Measurements from ENCODE around the gene POP7. TPM values are rescaled to one million over a fixed set of nuclear protein-coding genes. Genes with fewer than 3 reads are reported as not detected.
"Not testable (repeated sequence)": the region's sequence is repeated elsewhere in the genome, so short reads cannot be mapped to it uniquely, and the experiment has no call there.

Gene POP7
- total RNA-seq = 10 to 100 TPM; 43.6 to 53.4 TPM

DNA sequence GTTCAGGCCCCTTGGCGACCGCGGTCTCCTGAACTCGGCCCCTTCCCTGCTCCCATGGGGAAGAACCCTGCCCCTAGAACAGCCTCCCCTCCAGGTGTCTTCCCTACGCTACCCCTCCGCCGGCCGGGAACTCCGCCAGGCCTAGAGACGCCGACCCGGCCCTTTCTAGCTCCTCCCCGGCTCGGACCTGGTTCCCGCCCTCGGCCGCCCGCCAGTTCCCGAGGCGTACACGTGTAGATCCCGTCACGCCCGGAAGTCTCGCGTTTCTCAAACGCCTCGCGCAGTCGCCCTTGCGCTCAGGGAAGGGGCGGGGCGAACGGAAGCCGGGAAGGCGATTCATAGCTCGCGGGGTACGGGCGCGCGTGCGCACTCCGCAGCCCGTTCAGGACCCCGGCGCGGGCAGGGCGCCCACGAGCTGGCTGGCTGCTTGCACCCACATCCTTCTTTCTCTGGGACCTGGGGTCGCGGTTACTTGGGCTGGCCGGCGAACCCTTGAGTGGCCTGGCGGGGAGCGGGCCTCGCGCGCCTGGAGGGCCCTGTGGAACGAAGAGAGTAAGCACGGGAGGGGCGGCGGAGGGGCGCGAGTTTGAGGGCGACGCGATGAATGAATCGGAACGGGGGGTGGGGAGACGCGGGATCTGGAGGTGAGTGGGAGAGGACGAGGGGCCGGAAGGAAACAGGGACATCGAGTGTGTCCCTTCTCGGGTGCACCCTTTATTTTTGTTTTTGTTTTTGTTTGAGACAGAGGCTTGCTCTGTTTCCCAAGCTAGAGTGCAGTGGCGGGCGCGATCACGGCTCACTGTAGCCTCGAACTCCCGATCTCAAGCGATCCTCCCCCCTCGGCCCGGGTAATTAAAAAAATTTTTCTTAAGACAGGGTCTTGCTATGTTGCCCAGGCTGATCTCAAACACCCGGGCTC is at the start of gene POP7:
POP7 (plus strand) TSS at position 369 of the 919 bp plus-strand sequence. CDS start 710 bp downstream, outside the sequence.
- H3K4me1 Mint-ChIP-seq = peaks cover 24% of the 10 kb centered on the region
- H3K27me3 Mint-ChIP-seq = peaks cover 5% of the 10 kb centered on the region
- peak; percentile 95 for ATAC-seq
- peak within 1 kb of the TSS; percentile 94 for H3K4me3 Mint-ChIP-seq
- CTCF ChIA-PET = interaction anchor here (0.6 to 6.5 kb wide), 57 partner anchors 9 to 379 kb away, joined by 3 to 137 read pairs (median 5); partner anchors contain the start of genes AGFG2, FBXO24, GIGYF1 and MOSPD3
- peak within 1 kb of the TSS; percentile 92 for H3K27ac Mint-ChIP-seq
- peak; percentile 99 for DNase-seq
- no peaks in the 10 kb centered on the region for H3K9me3 Mint-ChIP-seq (ENCODE audit: low read depth)
- H3K36me3 Mint-ChIP-seq = peaks cover 4% of the 10 kb centered on the region

DNA sequence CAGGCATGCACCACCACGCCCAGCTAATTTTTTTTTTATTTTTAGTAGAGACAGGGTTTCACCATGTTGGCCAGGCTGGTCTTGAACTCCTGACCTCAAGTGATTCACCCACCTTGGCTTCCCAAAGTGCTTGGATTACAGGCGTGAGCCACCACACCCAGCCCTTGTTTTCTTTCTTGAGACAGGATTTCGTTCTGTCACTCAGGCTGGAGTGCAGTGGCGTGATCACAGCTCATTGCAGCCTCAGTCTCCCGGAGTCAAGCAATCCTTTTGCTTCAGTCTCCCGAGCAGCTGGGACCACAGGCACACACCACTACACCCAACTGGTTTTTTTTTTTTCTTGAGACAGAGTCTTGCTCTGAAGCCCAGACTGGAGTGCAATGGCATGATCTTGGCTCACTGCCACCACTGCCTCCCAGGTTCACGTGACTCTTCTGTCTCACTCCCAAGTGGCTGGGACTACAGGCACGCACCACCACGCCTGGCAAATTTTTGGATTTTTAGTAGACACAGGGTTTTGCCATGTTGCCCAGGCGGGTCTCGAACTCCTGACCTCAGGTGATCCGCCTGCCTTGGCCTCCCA is 43.6 kb upstream of the POP7 start:
- CTCF ChIA-PET = interaction anchor here (3.8 kb wide), 1 partner anchor 29 kb away, joined by 16 read pairs; no protein-coding TSS in a partner anchor
- H3K27me3 Mint-ChIP-seq = peaks cover 20% of the 10 kb centered on the region
- H3K36me3 Mint-ChIP-seq; H3K27ac Mint-ChIP-seq; H3K4me3 Mint-ChIP-seq; DNase-seq; H3K9me3 Mint-ChIP-seq (ENCODE audit: low read depth); ATAC-seq; H3K4me1 Mint-ChIP-seq: not testable (repeated sequence)

DNA sequence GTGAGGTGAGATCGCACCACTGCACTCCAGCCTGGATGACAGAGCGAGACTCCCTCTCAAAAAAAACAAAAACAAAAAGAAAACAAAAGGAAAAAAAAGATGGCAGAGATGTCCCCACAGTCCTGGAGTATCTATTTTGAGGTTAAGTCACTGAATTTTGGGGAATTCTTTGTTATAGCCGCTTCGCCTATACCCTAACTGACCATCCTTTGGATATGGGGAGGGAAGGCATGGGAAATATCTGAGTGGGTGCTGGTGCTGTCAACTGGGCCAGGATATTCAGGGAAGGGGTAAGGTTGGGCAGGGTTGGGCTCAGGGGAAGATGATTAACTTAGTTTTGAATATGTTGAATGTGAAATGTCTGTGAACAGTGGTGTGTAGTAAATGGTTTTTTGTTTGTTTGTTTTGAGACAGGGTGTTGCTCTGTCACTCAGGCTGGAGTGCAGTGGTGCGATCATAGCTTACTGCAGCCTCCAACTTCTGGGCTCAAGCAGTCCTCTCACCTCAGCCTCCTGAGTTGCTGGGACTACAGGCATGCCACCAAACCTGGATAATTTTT is 40.7 kb upstream of the POP7 start:
- H3K36me3 Mint-ChIP-seq = no peaks in the 10 kb centered on the region
- H3K4me1 Mint-ChIP-seq = peaks cover 2% of the 10 kb centered on the region
- no peak for ATAC-seq
- no peak for DNase-seq
- peaks cover 9% of the 10 kb centered on the region for H3K27me3 Mint-ChIP-seq
- no peak overlapping the region for H3K4me3 Mint-ChIP-seq
- H3K27ac Mint-ChIP-seq = no peak overlapping the region
- H3K9me3 Mint-ChIP-seq (ENCODE audit: low read depth) = no peaks in the 10 kb centered on the region
- CTCF ChIA-PET = no interaction called here

DNA sequence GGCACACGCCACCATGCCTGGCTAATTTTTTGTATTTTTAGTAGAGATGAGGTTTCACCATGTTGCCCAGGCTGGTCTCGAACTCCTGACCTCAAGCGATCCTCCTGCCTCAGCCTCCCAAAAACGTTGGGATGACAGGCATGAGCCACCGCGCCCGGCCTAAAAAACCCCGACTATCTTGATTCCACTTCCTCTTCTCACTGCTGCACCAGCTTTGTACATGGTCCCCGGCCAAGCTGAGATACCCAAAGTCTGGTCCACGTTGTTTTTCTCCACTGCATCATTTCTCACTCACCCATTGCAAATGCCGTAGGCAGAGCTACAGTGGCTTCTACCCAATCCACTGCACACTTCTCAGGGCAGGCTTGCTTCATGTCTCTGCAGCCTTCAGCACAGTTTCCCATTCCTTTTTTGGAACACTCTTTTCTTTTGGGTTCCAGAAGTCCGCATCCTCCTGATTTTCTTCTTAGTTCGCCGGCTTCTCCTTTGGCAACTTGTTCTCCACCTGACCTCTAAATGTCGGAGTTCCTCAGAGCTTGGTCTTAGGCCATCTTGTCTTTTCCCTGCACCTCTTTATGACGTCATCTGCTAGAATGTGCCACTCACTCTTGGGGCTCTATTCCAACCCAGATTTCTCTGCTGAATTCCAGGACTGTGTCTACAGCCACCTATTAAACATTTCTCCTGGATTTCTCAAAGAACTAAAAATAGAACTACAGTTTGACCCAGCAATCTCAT is 38.4 kb upstream of the POP7 start:
- ATAC-seq (no peak), DNase-seq (no peak)
- H3K9me3 Mint-ChIP-seq (ENCODE audit: low read depth) = no peaks in the 10 kb centered on the region
- H3K27me3 Mint-ChIP-seq = peaks cover 9% of the 10 kb centered on the region
- H3K4me3 Mint-ChIP-seq = no peak overlapping the region
- CTCF ChIA-PET = interaction anchor here (1.0 to 1.6 kb wide), 3 partner anchors 33 to 192 kb away, joined by 3 to 5 read pairs (median 4); no protein-coding TSS in a partner anchor
- H3K36me3 Mint-ChIP-seq = no peaks in the 10 kb centered on the region
- peaks cover 4% of the 10 kb centered on the region for H3K4me1 Mint-ChIP-seq
- no peak overlapping the region for H3K27ac Mint-ChIP-seq

DNA sequence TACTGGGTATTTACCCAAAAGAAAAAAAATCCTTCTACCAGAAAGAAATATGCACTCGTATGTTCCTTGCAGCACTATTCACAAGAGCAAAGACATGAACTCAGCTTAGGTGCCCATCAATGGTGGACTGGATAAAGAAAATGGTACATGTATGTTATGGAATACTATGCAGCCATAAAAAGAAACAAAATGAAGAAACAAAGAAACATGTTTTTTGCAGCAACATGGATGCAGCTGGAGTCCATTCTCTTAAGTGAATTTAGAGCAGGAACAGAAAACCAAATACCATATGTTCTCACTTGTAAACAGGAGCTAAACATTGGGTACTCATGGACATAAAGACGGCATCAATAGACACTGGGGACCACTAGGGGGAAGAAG is 37.9 kb upstream of the POP7 start:
- ATAC-seq (no peak), DNase-seq (no peak)
- H3K36me3 Mint-ChIP-seq = no peaks in the 10 kb centered on the region
- no peaks in the 10 kb centered on the region for H3K9me3 Mint-ChIP-seq (ENCODE audit: low read depth)
- CTCF ChIA-PET = interaction anchor here (1.0 to 1.6 kb wide), 3 partner anchors 34 to 193 kb away, joined by 3 to 5 read pairs (median 4); no protein-coding TSS in a partner anchor
- no peak overlapping the region for H3K4me3 Mint-ChIP-seq
- H3K27ac Mint-ChIP-seq = no peak overlapping the region
- peaks cover 7% of the 10 kb centered on the region for H3K4me1 Mint-ChIP-seq
- peaks cover 9% of the 10 kb centered on the region for H3K27me3 Mint-ChIP-seq

DNA sequence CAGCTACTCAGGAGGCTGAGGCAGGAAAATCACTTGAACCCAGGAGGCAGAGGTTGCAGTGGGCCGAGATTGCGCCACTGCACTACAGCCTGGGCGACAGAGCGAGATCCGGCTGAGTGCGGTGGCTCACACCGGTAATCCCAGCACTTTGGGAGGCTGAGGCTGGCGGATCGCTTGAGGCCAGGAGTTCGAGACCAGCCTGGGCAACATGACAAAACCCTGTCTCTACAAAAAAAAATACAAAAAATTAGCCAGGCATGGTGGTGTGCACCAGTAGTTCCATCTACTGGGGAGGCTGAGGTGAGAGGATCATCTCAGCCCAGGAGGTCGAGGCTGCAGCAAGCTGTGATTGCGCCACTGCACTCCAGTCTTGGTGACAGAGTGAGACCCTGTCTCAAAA is 36.8 kb upstream of the POP7 start:
- H3K4me1 Mint-ChIP-seq = not testable (repeated sequence)

DNA sequence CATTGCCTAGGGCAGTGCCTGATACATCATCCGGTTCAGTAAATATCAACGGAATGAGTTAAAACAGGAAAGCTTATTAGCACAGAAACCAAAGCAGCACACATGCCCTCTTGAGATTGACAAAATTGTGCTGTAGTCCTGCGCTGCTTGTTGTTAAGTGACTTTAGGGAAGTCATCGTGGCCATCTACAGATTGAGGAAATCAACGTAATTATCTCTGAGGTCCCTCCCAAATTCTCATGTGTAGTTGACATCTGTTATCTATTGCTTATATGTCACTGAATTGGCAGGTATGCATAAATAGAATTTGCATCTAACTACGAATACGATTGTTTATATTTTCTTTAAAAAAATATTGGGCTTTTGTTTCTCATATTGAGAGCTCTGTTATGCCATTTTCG is 35.8 kb upstream of the POP7 start:
- peaks cover 9% of the 10 kb centered on the region for H3K27me3 Mint-ChIP-seq
- no peak for DNase-seq
- H3K4me3 Mint-ChIP-seq = no peak overlapping the region
- ATAC-seq = no peak
- peaks cover 1% of the 10 kb centered on the region for H3K36me3 Mint-ChIP-seq
- H3K4me1 Mint-ChIP-seq = peaks cover 8% of the 10 kb centered on the region
- CTCF ChIA-PET = interaction anchor here (0.5 to 1.9 kb wide), 4 partner anchors 35 to 637 kb away, joined by 3 to 5 read pairs (median 4); no protein-coding TSS in a partner anchor
- H3K27ac Mint-ChIP-seq = no peak overlapping the region
- no peaks in the 10 kb centered on the region for H3K9me3 Mint-ChIP-seq (ENCODE audit: low read depth)

More for the DNA sequence above, 36.8 kb upstream of the POP7 start:
- H3K27me3 Mint-ChIP-seq; H3K4me3 Mint-ChIP-seq; ATAC-seq; H3K27ac Mint-ChIP-seq; H3K36me3 Mint-ChIP-seq; DNase-seq; H3K9me3 Mint-ChIP-seq (ENCODE audit: low read depth): not testable (repeated sequence)
- CTCF ChIA-PET = interaction anchor here (1.7 kb wide), 1 partner anchor 35 kb away, joined by 5 read pairs; no protein-coding TSS in a partner anchor

DNA sequence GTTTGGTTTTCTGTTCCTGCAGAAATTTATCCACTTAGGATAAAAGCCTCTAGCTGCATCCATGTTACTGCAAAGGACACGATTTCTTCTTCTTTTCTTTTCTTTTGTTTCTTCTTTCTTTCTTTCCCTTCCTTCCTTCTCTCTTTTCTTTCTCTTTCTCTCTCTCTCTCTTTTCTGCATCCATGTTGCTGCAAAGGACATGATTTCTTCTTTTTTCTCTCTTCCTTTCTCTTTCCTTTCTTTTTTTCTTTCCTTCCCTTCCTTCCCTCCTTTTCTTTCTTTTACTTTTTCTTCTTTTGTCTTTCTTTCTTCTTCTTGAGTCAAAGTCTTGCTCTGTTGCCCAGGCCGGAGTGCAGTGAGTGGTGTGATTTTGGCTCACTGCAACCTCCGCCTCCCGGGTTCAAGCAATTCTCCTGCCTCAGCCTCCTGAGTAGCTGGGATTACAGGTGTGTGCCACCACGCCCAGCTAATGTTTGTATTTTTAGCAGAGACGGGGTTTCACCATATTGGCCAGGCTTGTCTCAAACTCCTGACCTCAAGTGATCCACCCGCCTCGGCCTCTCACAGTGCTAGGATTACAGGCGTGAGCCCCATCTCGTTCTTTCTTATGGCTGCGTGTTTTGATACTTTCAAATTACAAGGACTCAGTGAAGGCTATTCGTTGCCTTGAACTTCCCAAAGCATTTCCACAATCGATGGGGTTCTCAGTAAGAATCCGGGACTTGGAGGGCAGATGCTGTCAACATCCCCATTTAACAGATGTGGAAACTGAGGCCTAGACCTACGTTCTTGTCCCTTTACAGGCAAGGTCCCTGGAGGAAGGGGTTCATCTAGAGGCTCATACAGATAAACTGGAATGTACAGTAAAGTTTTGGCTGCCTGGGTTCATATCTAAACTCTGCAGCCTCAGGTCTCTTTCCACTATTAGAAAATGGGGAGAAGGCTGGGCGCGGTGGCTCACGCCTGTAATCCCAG is 34.3 kb upstream of the POP7 start:
- CTCF ChIA-PET = interaction anchor here (1.9 to 2.6 kb wide), 3 partner anchors 20 to 42 kb away, joined by 4 to 15 read pairs (median 7); no protein-coding TSS in a partner anchor
- H3K27ac Mint-ChIP-seq = no peak overlapping the region
- no peaks in the 10 kb centered on the region for H3K9me3 Mint-ChIP-seq (ENCODE audit: low read depth)
- H3K27me3 Mint-ChIP-seq = peaks cover 9% of the 10 kb centered on the region
- no peak for ATAC-seq
- H3K36me3 Mint-ChIP-seq = peaks cover 5% of the 10 kb centered on the region
- no peak overlapping the region for H3K4me3 Mint-ChIP-seq
- H3K4me1 Mint-ChIP-seq = peaks cover 11% of the 10 kb centered on the region
- DNase-seq = no peak

DNA sequence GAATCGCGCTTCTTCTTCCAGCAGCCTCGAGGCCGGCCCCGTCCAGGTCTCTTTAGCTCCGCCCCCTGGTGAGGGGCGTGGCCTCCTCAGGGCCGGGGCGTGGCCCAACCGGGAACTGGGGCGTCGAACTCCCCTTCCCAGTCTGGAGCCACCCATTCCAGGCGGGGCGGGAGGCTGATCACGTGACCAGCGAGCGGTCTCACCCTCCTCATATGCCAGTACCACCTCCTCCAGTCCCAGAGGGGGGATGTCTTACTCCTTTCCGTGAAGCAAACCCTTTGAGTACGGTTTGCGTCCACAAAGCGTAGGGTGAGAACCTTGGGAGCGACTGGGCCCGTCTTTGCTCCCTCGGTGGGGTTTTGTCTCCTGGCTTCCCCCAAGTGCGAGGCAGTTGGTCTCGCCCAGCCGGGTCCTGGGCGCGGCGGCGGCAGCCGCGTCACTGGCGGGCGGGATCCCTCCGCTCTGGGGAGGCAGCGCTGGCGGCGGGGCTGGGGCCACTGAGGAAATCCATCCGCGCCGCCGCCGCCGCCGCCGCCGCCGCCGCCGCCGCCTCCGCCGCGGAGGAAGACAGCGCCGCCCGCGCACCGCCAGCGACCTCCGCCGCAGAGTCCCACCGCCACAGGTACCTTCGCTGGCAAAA is 32.5 kb upstream of the POP7 start, which contains the start of gene GNB2:
GNB2 (plus strand) TSS at position 439 of the 640 bp plus-strand sequence. CDS start 2,526 bp downstream, outside the sequence.
- H3K36me3 Mint-ChIP-seq = peaks cover 17% of the 10 kb centered on the region
- peak within 1 kb of the TSS; percentile 93 for H3K4me3 Mint-ChIP-seq
- DNase-seq (peak; percentile 99), ATAC-seq (peak; percentile 75)
- peak within 1 kb of the TSS; percentile 92 for H3K27ac Mint-ChIP-seq
- peaks cover 18% of the 10 kb centered on the region for H3K4me1 Mint-ChIP-seq
- peaks cover 2% of the 10 kb centered on the region for H3K27me3 Mint-ChIP-seq
- CTCF ChIA-PET = interaction anchor here (0.6 to 2.6 kb wide), 8 partner anchors 15 to 109 kb away, joined by 3 to 15 read pairs (median 6); no protein-coding TSS in a partner anchor
- H3K9me3 Mint-ChIP-seq (ENCODE audit: low read depth) = no peaks in the 10 kb centered on the region

DNA sequence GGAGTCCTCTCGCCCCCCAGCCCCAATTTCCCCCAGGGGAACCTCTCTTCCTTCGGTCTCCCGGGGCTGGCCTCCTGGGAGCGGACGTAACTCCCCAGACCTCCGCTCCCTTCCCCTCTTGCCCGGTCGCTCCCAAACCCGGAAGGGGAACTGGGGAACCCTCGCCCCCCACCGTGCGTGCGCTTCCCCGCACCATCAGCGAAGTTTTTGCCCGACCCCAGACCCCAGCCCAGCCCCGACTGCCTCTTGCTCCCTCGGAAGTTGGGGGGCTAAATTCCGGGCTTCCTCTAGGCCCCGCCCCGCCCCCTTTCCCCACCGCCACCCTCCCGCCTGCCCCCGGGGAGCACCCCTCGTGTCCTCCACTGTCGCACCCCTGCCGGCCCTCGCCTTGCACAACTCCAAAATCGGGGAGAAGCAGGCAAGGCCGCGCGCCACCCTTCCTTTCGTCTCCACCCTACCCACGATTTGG is 31.9 kb upstream of the POP7 start:
- Mint-ChIP-seq H3K36me3 (peaks cover 18% of the 10 kb centered on the region), H3K27me3 (peaks cover 2% of the 10 kb centered on the region), H3K27ac (peak overlapping the region; percentile 89), H3K4me3 (peak overlapping the region; percentile 93), H3K4me1 (peaks cover 18% of the 10 kb centered on the region), H3K9me3 (ENCODE audit: low read depth) (no peaks in the 10 kb centered on the region)
- peak; percentile 0 for ATAC-seq
- CTCF ChIA-PET = interaction anchor here (1.0 to 11.5 kb wide), 4 partner anchors 18 to 69 kb away, joined by 3 to 91 read pairs (median 4); partner anchors contain the start of genes GIGYF1 and MOSPD3
- DNase-seq = peak; percentile 67

All from activated CD8-positive, alpha-beta memory T cell treated with anti-CD3 and anti-CD28 coated beads, Interleukin-2, amount 10 ng/mL, durations not matched to agents 7 days and 5 days (primary cell).